ENCODE results near the gene SNRPD3.
"Not testable (repeated sequence)": the region's sequence is repeated elsewhere in the genome, so short reads cannot be mapped to it uniquely, and the experiment has no call there.

DNA sequence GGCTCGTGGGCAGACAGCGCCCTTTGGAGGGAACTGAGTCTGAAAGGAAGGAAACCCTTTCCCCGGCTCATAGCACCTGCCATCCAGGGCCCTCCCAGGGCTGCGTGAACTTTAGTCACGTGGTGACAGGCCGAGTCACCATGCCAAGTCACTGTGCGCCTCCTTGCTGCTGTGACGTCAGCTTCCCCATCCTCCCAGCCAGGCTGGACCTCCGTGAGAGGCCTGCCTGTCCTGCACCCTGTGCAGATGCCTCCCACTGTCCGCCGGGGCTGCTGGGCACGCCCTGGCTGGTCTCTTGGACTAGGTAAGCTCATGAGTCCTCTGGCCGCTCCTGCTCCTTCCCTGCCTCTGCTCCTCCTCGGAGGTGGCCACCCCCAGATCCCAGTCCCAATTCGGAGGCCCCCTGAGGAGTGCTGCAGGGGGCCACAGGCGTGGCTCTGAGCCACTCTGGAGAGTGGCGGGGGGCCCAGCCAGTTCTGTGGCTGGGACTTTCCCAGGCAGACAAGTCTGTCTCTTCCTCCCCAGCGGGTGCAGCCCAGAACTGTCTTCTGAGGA, 51.7 kb downstream of the SNRPD3 start:
- not testable (repeated sequence) for TF ChIP-seq SUZ12 (IDR thresholded peaks at IDR 0.05); BHLHE40 (IDR thresholded peaks at IDR 0.05; ENCODE audit: borderline replicate concordance)
